Measurements from ENCODE around the gene AMBRA1.

- TF ChIP-seq CTCF (IDR thresholded peaks at IDR 0.05) (no peak), EP300 (IDR thresholded peaks at IDR 0.05) (no peak), POLR2AphosphoS5 (IDR thresholded peaks at IDR 0.05) (no peak), POLR2A (IDR thresholded peaks at IDR 0.05) (no peak)
Observed at GRCh38 chr11:46612326-46612725, 18.5 kb upstream of the AMBRA1 start.
